Hindlimb muscle (tissue), 1 donor: Measurements from ENCODE around the gene ATG7. TPM values are rescaled to one million over a fixed set of nuclear protein-coding genes. Genes with fewer than 3 reads are reported as not detected.

Experiments
- DNase-seq: peaks from one replicate; pipeline ENCODE4 v3.0.0-alpha.2; 2013
- polyA plus RNA-seq: library from polyadenylated mRNA; unstranded; fragments of 120-200 nt; gene quantifications from one replicate; pipeline ENCODE4 v1.2.1, GENCODE V29; 2013; ENCODE audit not compliant: insufficient read length

The ATG7 gene
- polyA plus RNA-seq, 1 donor, result 15.0 TPM

DNA sequence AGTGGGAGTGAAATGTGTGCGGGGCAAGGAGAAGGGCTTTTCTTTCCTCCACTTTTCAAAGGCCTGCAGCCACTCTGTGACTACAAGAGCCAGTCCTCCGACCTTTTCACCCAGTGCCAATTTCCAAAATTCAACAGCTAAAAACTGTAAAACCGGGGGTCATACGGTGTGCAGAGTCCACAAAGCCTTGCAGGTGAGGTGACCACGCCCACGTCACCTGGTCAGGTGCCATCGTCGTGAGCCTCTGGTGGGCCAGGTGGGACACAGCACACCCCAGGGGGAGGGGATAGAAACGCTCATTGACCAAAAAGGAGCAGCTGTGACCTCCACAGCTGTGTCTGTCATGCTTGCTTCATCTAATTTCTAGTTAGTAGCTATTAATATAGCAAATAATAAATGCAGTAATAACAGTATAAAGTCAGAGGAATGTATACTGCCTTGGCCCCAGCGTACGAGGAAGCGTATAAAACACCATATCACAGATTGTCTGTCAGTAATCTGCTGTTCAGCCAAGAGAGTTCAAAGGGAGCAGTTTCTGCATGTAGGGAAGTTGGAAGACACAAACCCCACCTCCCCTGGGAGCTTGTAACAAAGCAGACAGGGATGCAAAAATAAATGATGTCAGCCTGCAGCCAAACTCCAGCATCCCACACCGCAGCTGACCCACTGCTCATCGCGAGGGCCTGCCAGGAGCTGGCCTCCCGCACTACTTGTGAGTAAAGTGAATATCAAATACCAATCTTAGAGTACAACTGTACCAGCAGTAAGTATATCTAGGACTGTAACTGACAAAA lies 284.9 kb downstream of the ATG7 start:
- DNase-seq, result peak; percentile 85

GRCh38 chr3:11558002-11558401 lies 285.8 kb downstream of the ATG7 start:
- no peak for DNase-seq

GRCh38 chr3:11558411-11558903 lies 286.3 kb downstream of the ATG7 start:
- no peak for DNase-seq

DNA sequence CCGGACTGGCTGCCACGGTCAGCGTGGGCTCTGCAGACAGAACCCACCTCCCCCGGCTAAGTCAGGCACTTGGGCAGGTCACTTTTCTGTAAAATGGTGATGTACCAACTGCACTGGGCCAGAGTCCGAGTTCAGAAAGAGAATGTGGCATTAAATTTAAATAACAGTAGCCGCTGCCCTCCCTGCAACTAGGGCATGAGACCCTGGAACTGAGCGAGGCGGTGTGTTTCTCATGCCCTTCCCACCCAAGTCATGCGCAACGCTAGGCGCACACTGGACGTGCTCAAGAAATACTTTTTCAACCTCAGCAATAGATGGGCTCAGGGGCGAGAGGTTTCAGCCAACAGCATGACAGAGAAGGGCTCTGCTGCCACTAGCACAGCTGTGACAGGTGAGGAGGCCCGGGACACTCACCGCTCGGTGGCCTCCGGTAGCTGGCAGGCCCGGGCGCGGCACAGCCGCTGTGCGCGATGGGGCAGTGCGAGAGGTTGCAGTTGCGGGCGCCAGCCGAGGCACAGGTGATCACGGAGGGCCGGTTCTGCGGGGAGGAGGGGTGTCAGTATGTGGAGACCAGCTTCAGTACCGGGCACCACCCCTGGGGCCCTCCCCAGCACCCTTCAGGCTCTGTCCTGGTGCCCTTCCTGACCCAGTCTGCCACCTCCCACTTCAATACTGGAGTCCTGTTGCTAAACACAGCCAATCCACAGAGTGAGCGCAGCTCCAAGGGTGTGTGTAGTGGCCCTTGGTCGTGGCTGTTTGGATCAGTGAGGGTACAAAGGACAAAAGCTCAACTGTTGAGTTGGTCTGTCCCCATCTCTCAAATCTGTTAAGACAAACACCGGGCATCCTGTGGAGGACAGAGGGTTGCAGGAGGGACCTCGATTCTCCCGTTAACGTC lies 287.0 kb downstream of the ATG7 start:
- no peak for DNase-seq

- no peak for DNase-seq
These were observed 287.8 kb downstream of the ATG7 start for GRCh38 chr3:11559816-11560633.

DNA sequence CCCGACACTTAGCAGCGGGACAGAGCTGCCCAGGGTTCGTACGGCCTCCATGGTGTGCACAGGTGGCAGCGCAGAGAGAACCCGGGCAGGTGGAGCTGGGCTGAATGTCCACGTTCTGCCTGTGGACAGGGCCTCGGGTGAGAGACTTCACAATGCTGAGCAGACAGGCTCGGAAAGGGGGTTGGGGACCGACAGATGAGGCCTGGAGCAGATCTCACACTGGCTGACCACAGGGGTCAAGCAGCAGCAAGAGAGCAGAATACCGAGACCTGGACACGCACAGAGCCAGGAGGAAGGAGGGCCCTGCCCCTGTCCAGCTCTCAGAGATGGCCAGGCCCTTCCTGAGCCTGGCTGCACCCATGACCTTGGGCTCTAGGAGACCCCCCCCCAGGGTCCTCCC lies 288.5 kb downstream of the ATG7 start:
- DNase-seq, result no peak

GRCh38 chr3:11562277-11562881 lies 290.2 kb downstream of the ATG7 start:
- DNase-seq, result no peak

DNA sequence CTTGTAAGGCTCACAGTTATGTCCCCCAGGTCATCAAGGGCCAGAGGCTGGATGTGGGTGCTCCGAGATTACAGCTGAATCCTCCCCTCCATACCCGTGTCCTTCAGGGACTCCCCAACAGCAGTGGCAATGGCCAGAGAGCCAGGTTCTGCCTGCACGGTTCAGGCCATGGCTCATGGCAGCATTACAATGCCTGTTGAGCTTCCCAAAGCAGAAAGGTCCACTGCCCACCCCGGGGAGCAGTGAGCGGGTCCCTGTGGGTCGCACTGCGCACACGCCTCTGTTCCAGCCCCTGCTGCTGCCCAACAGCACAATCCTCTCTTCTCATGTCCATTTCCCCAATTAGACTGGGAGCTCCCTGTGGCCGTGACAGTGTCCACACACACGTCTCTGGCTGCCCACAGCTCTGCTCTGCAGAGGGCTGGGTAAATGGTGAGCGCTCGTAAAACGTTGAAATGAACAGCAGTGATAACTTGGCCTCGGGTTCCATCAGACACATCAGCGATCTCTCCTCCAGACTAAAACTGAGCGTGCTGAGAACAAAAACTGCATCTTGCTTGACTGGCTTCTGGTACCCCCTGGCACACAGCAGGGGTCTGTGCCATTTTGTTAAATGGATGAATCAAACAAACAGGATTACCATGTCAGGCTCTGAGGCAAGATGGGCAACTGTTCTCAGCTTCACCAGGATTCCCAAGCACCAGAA lies 291.1 kb downstream of the ATG7 start:
- no peak for DNase-seq

DNA sequence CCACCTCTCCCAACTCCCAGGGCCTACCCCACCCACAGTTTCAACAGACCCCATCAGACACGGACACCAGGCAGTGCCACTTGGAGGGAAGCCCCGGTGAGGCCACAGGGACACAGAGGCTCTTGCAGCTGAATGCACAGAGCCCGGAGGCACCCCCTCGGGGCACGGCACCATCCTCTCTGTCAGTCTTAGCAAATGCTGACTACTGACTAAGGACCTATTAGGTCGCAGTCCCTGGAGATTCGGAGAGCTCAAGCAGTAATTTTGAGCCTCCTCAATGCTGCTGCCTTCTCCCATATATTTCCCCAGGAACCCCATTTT lies 291.6 kb downstream of the ATG7 start:
- DNase-seq, result no peak

- no peak for DNase-seq
These were observed 292.4 kb downstream of the ATG7 start for GRCh38 chr3:11564577-11565001.

- DNase-seq, result no peak
These were observed 292.9 kb downstream of the ATG7 start for GRCh38 chr3:11565072-11565471.

- DNase-seq, result no peak
These were observed 293.3 kb downstream of the ATG7 start for GRCh38 chr3:11565492-11565891.

DNA sequence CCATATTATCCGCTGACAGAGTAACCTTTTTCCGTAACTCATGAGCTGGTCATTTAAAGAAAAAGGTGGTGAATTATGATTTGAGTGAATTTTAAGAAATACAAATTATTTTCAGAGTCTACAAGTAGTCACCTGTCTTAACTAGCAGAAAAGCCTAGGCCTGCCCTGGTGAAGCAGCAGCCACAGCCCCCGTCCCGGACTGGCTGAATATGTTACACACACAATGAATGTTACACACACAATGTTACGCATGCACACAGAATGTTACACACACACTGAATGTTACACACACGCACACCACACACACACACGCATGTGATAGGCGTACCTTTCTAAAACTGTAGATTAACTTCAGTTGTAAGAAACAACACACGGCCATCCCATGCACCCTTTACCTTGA lies 293.7 kb downstream of the ATG7 start:
- DNase-seq, result no peak

GRCh38 chr3:11566478-11566877 lies 294.3 kb downstream of the ATG7 start:
- DNase-seq, result no peak

- no peak for DNase-seq
These were observed 294.7 kb downstream of the ATG7 start for GRCh38 chr3:11566916-11567315.

GRCh38 chr3:11567516-11568467 lies 295.6 kb downstream of the ATG7 start:
- no peak for DNase-seq

- DNase-seq, result no peak
These were observed 296.4 kb downstream of the ATG7 start for GRCh38 chr3:11568503-11569155.

GRCh38 chr3:11569156-11569741 lies 297.1 kb downstream of the ATG7 start:
- DNase-seq, result no peak

- no peak for DNase-seq
These were observed 298.1 kb downstream of the ATG7 start for GRCh38 chr3:11570251-11570650.
